Measurements from ENCODE around the gene DLGAP1. TPM values are rescaled to one million over a fixed set of nuclear protein-coding genes. Genes with fewer than 3 reads are reported as not detected.

Gene DLGAP1
- total RNA-seq, 1 experiment from 2014 or later = 0.39 TPM

- TF ChIP-seq FOSL1 (IDR thresholded peaks at IDR 0.05; ENCODE audit: low read depth) = no peak
- TF ChIP-seq ELF1 (IDR thresholded peaks at IDR 0.05; ENCODE audit: borderline replicate concordance, low read depth) = no peak
- TF ChIP-seq RAD21 (IDR thresholded peaks at IDR 0.05; ENCODE audit: low read depth) = no peak
- TF ChIP-seq, protein P1, sequence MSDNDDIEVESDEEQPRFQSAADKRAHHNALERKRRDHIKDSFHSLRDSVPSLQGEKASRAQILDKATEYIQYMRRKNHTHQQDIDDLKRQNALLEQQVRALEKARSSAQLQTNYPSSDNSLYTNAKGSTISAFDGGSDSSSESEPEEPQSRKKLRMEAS (IDR thresholded peaks at IDR 0.05) = no peak
Measured at GRCh38 chr18:3451183-3451988, 1003.7 kb downstream of the DLGAP1 start (continued).

- BruUV-seq (replicated peaks) = no TSS peak
- Histone ChIP-seq H3K36me3 (ENCODE audit: control insufficient read depth in 1 of 2, insufficient read depth in 2 of 2, low read length in 2 of 2) (peaks cover 2 to 32% of the 10 kb centered on the region in 2 experiments; a peak in 3 of 4 replicates), H3K9me3 (ENCODE audit: control insufficient read depth in 1 of 2, insufficient read depth in 1 of 2, low read depth in 1 of 2, low read length in 2 of 2) (no peaks in the 10 kb centered on the region), H3K27ac (ENCODE audit: low read depth, low read length) (peak overlapping the region; percentile 90), H2AFZ (ENCODE audit: low read depth, low read length, poor library complexity, severe bottlenecking) (no peak overlapping the region), H3K9ac (ENCODE audit: low read length) (peak overlapping the region; percentile 79), H4K20me1 (ENCODE audit: insufficient read depth) (peaks cover 14% of the 10 kb centered on the region; the same call in 1 of the 2 replicates), H3K27me3 (ENCODE audit: insufficient read depth, low read length) (no peaks in the 10 kb centered on the region), H3K9me2 (ENCODE audit: insufficient read depth) (no peaks in the 10 kb centered on the region), H3K4me2 (ENCODE audit: low read length) (peak overlapping the region; percentile 87), H3K4me1 (ENCODE audit: control insufficient read depth in 1 of 2, insufficient read depth in 2 of 2, low read length in 2 of 2) (peaks cover 41 to 62% of the 10 kb centered on the region in 2 experiments), H3K79me2 (ENCODE audit: insufficient read depth, low read length) (peaks cover 78% of the 10 kb centered on the region), H3K4me3 (replicated peaks in 1 of 2; ENCODE audit: low read depth in 1 of 2, low read length in 2 of 2) (peak overlapping the region; percentile 78 to 85)
- intact Hi-C loops (cut with micrococcal nuclease) = no loop called here
- DNase-seq (ENCODE audit: low read depth, low spot score) = no peak
- POLR2A ChIA-PET = interaction anchor here (0.9 to 1.6 kb wide), 3 partner anchors 41 to 215 kb away, joined by 3 to 7 read pairs (median 3); no protein-coding TSS in a partner anchor
- ATAC-seq = no peak
- RAD21 ChIA-PET (ENCODE audit: low non-redundant PET in 1 of 2, low total read pairs in 2 of 2, uncharacterized antibody in 2 of 2, unreplicated experiment in 2 of 2) = no interaction called here
- TF ChIP-seq CBX3 (IDR thresholded peaks at IDR 0.05; ENCODE audit: low read depth) (no peak), FOSL1 (IDR thresholded peaks at IDR 0.05; ENCODE audit: low read depth) (no peak), SP1 (IDR thresholded peaks at IDR 0.05; ENCODE audit: low read depth) (no peak), SIN3A (IDR thresholded peaks at IDR 0.05; ENCODE audit: low read depth) (no peak), JUND (IDR thresholded peaks at IDR 0.05) (no peak), RAD21 (IDR thresholded peaks at IDR 0.05; ENCODE audit: low read depth) (no peak), CEBPB (IDR thresholded peaks at IDR 0.05; ENCODE audit: low read depth) (no peak), POLR2AphosphoS5 (IDR thresholded peaks at IDR 0.05; ENCODE audit: low read depth, low read length) (no peak), EZH2 (IDR thresholded peaks at IDR 0.05) (no peak)
- TF ChIP-seq, protein P1 (IDR thresholded peaks at IDR 0.05) = no peak
- TF ChIP-seq, protein P2, sequence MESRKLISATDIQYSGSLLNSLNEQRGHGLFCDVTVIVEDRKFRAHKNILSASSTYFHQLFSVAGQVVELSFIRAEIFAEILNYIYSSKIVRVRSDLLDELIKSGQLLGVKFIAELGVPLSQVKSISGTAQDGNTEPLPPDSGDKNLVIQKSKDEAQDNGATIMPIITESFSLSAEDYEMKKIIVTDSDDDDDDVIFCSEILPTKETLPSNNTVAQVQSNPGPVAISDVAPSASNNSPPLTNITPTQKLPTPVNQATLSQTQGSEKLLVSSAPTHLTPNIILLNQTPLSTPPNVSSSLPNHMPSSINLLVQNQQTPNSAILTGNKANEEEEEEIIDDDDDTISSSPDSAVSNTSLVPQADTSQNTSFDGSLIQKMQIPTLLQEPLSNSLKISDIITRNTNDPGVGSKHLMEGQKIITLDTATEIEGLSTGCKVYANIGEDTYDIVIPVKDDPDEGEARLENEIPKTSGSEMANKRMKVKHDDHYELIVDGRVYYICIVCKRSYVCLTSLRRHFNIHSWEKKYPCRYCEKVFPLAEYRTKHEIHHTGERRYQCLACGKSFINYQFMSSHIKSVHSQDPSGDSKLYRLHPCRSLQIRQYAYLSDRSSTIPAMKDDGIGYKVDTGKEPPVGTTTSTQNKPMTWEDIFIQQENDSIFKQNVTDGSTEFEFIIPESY (IDR thresholded peaks at IDR 0.05; ENCODE audit: extremely low read depth, insufficient replicate concordance, low read length) = no peak
- CTCF ChIA-PET = interaction anchor here (0.6 kb wide), 1 partner anchor 8 kb away, joined by 6 read pairs; no protein-coding TSS in a partner anchor
Measured at GRCh38 chr18:3450799-3451182, 1004.3 kb downstream of the DLGAP1 start.

Data from HCT116 (cell line).